ENCODE measurements around the gene SLC5A11. TPM values are rescaled to one million over a fixed set of nuclear protein-coding genes. Genes with fewer than 3 reads are reported as not detected.
A peak's percentile ranks its signal among the peaks of the same experiment; 100 is the strongest.

The SLC5A11 gene, protein sequence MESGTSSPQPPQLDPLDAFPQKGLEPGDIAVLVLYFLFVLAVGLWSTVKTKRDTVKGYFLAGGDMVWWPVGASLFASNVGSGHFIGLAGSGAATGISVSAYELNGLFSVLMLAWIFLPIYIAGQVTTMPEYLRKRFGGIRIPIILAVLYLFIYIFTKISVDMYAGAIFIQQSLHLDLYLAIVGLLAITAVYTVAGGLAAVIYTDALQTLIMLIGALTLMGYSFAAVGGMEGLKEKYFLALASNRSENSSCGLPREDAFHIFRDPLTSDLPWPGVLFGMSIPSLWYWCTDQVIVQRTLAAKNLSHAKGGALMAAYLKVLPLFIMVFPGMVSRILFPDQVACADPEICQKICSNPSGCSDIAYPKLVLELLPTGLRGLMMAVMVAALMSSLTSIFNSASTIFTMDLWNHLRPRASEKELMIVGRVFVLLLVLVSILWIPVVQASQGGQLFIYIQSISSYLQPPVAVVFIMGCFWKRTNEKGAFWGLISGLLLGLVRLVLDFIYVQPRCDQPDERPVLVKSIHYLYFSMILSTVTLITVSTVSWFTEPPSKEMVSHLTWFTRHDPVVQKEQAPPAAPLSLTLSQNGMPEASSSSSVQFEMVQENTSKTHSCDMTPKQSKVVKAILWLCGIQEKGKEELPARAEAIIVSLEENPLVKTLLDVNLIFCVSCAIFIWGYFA
- not detected for total RNA-seq (ENCODE audit: unreplicated experiment)
- long read RNA-seq, result 0 reads

DNA sequence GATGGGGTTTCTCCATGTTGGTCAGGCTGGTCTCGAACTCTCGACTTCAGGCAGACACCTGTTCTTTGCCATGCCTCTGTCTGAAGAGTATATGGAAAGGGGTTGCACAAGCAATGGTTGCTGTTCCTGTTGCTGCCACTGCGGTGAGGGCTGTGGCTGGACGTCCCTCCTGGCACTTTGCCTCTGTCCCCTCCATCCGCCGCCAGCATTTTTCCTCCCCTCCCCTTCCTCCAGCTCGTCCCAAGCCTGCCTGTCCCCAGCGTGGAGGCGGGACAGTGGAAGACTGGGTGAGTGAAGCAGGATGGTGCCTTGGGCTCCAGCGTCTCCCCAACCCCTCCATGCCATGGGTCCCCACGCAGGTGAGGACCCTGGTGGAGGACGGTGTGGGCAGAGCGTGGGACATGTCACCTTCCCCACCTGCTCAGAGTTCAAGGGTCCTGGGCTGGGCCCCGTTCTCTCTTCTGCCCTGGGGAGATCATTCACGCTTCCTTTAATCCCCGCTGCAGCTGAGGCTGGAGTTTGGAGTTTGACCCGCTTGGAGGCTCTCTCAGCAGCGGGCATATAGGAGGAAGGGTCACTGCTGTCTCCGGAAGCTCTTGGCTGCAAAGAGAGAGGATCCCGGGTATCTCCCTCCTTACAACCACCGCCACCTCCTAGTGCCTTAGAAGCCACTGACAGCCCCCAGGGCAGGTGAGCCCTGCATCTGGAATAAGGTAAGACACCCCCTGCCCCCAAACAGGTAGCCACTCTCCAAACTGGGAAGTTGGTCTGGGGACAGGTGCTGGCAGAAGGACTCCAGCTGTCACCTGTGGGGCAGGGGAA lies at the start of gene SLC5A11:
TSS of gene SLC5A11 (plus strand) at position 238 of the 822 bp plus-strand sequence. CDS start 12,681 bp downstream, outside the sequence.
- TF ChIP-seq CTCF (IDR thresholded peaks at IDR 0.05; ENCODE audit: unreplicated experiment), result no peak
- Mint-ChIP-seq H3K27ac (ENCODE audit: unreplicated experiment) (no peak within 1 kb of the TSS), H3K36me3 (ENCODE audit: low read depth, unreplicated experiment) (no peaks in the 10 kb centered on the region), H3K27me3 (ENCODE audit: unreplicated experiment) (peaks cover 6% of the 10 kb centered on the region), H3K4me1 (ENCODE audit: unreplicated experiment) (no peaks in the 10 kb centered on the region), H3K9me3 (ENCODE audit: unreplicated experiment) (no peaks in the 10 kb centered on the region), H3K4me3 (ENCODE audit: unreplicated experiment) (no peak within 1 kb of the TSS)
- DNase-seq (ENCODE audit: low spot score), result no peak

GRCh38 chr16:24800586-24800985 lies 45.2 kb upstream of the SLC5A11 start:
- peak overlapping the region; percentile 51 for H3K4me3 Mint-ChIP-seq (ENCODE audit: unreplicated experiment)
- H3K27me3 Mint-ChIP-seq (ENCODE audit: unreplicated experiment), result peaks cover 3% of the 10 kb centered on the region
- no peaks in the 10 kb centered on the region for H3K9me3 Mint-ChIP-seq (ENCODE audit: unreplicated experiment)
- peaks cover 56% of the 10 kb centered on the region for H3K36me3 Mint-ChIP-seq (ENCODE audit: low read depth, unreplicated experiment)
- DNase-seq (ENCODE audit: low spot score), result no peak
- H3K27ac Mint-ChIP-seq (ENCODE audit: unreplicated experiment), result peak overlapping the region; percentile 33
- H3K4me1 Mint-ChIP-seq (ENCODE audit: unreplicated experiment), result peaks cover 5% of the 10 kb centered on the region
- no peak for TF ChIP-seq CTCF (IDR thresholded peaks at IDR 0.05; ENCODE audit: unreplicated experiment)

DNA sequence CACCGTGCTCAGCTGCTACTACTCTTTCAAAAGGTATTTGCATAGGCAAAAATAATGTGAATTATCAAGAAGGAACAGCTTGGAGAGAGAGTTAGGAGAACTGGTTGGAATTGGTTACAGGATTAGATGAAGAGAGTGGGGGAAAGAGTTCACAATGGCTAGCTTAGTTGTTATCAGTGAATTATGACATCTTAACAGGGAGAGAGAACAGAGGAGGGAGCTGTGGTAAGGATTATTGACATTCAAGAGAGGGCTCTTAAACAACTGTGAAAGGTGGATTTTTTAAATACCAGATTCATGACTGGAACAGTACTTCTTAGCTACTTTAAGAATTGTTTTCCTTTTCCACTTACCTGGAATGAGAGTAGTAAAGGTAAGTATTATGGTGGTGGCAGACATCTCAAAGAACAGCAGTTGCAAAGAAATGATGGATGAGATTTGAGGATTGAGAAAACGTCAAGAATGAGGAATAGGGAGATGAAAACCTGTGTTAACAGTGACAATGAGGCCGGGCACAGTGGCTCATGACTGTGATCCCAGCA lies 43.9 kb upstream of the SLC5A11 start:
- peaks cover 5% of the 10 kb centered on the region for H3K4me1 Mint-ChIP-seq (ENCODE audit: unreplicated experiment)
- H3K9me3 Mint-ChIP-seq (ENCODE audit: unreplicated experiment), result no peaks in the 10 kb centered on the region
- peak overlapping the region; percentile 10 for H3K27ac Mint-ChIP-seq (ENCODE audit: unreplicated experiment)
- H3K4me3 Mint-ChIP-seq (ENCODE audit: unreplicated experiment), result peak overlapping the region; percentile 16
- DNase-seq (ENCODE audit: low spot score), result no peak
- no peak for TF ChIP-seq CTCF (IDR thresholded peaks at IDR 0.05; ENCODE audit: unreplicated experiment)
- H3K27me3 Mint-ChIP-seq (ENCODE audit: unreplicated experiment), result peaks cover 3% of the 10 kb centered on the region
- peaks cover 56% of the 10 kb centered on the region for H3K36me3 Mint-ChIP-seq (ENCODE audit: low read depth, unreplicated experiment)

DNA sequence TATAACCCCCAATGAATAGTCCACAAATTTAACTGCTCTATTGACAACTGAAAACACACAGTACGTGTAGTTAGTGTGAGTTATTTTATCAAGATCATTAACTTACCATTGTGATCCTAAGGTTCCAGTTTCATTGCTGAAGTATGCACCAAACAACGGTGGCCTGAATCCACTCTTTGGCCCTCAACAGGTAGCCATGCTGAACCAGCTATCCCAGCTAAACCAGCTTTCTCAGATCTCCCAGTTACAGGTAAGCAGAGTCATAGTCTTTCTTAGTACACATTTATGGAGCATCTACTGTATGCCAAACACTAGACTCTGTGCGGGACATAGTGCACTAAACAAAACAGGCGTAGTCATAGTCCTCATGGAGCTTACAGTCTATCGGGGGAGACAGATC lies 40.3 kb upstream of the SLC5A11 start:
- Mint-ChIP-seq H3K36me3 (ENCODE audit: low read depth, unreplicated experiment) (peaks cover 50% of the 10 kb centered on the region), H3K27ac (ENCODE audit: unreplicated experiment) (no peak overlapping the region), H3K9me3 (ENCODE audit: unreplicated experiment) (no peaks in the 10 kb centered on the region), H3K4me1 (ENCODE audit: unreplicated experiment) (peaks cover 2% of the 10 kb centered on the region), H3K4me3 (ENCODE audit: unreplicated experiment) (no peak overlapping the region), H3K27me3 (ENCODE audit: unreplicated experiment) (peaks cover 2% of the 10 kb centered on the region)
- DNase-seq (ENCODE audit: low spot score), result no peak
- no peak for TF ChIP-seq CTCF (IDR thresholded peaks at IDR 0.05; ENCODE audit: unreplicated experiment)

All from endothelial cell (in vitro differentiated cells).